GM10248 (cell line): ENCODE measurements around the gene PRKN.

Source experiments
- CTCF ChIA-PET: fragments of 300-600 bp; sonication (Branson Sonifier 250); formaldehyde crosslinking; extraction: SDS; loops from one replicate; lab custom pipeline; 2021; ENCODE audit warnings: antibody characterized with exemption; lab: Yijun Ruan, JAX
- POLR2A ChIA-PET: fragments of 350-650 bp; sonication (Branson Sonifier 250); formaldehyde crosslinking; extraction: SDS; loops from one replicate; lab custom pipeline; 2020; ENCODE audit warnings: antibody characterized with exemption; lab: Yijun Ruan, JAX
- DNase-seq: peaks from one replicate; pipeline ENCODE4 v3.0.0; 2012; ENCODE audit errors: extremely low spot score
- CTCF ChIP-seq: IDR thresholded peaks from 2 replicates; pipeline ENCODE4 v1.5.1; 2012; ENCODE audit warnings: mild to moderate bottlenecking, low read depth; ENCODE audit errors: extremely low read depth, missing control alignments, control extremely low read depth

PRKN gene

DNA sequence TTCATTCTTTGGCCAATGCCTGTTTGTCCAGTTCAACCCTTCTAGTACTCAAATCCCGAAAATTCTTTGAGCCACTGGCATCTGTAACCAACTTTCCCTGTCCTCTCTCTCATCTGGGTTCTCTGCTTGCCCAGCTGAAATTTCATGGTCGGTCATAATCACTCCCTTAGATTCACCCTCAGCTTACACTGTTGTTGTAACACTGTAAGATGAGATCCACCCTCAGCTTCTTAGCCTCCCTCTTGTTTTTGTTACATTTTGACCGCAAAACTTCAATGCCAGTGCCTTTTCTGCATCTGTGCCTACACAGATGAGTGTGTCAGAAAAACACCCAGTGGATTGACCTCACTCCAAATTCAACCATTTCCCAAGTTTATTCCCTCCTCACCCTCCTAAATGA lies 1162.6 kb downstream of the PRKN start:
- TF ChIP-seq CTCF, result no peak
- DNase-seq, result no peak
- ChIA-PET POLR2A (no interaction called here), CTCF (no interaction called here)

- CTCF ChIA-PET, result no interaction called here
- POLR2A ChIA-PET, result no interaction called here
- TF ChIP-seq CTCF, result no peak
- no peak for DNase-seq
Observed at GRCh38 chr6:161561908-161562307, 1165.7 kb downstream of the PRKN start.

GRCh38 chr6:161557333-161558107 lies 1170.0 kb downstream of the PRKN start:
- CTCF ChIA-PET, result interaction anchor here (1.0 to 2.1 kb wide), 3 partner anchors 15 to 38 kb away, joined by 3 to 4 read pairs (median 4); no protein-coding TSS in a partner anchor

GRCh38 chr6:161554883-161555282 lies 1172.7 kb downstream of the PRKN start:
- CTCF ChIA-PET, result no interaction called here
- no peak for TF ChIP-seq CTCF

More at GRCh38 chr6:161557333-161558107, 1170.0 kb downstream of the PRKN start:
- no peak for DNase-seq
- TF ChIP-seq CTCF, result no peak
- POLR2A ChIA-PET, result no interaction called here

DNA sequence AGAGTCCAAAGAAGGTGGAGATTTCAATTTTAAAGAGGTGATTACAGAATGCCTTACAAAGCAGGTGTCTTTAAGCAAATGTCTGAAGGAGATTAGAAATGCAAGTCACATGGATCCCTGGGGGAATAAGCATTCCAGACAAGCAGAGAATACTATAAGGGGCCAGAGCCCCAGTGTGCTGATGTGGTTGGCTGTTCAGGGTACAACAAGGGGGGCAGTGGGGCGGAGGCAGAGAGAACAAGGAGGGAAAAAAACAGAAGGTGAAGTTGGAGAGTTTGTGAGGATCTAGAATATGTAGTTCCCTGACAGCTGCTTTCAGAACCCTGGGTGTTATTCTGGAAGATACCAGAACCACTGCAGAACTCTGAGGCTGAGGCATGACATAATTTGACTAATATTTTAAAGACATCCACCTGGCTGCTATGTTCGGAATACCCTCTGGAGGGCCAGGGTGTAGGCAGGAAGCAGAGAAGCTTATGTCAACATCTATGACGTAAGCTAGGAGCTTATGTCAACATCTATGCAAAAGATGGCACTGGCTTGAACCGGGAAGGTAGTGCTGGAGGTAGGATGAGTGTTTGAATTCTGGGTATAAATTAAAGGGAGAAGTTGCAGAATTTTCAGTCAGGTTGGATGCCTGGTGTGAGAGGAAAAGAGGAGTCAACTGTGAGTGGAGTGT lies 1177.5 kb downstream of the PRKN start:
- TF ChIP-seq CTCF, result no peak
- ChIA-PET CTCF (interaction anchor here (1.2 kb wide), 1 partner anchor 132 kb away, joined by 3 read pairs; no protein-coding TSS in a partner anchor), POLR2A (no interaction called here)
- no peak for DNase-seq

More at GRCh38 chr6:161554883-161555282, 1172.7 kb downstream of the PRKN start:
- POLR2A ChIA-PET, result no interaction called here
- no peak for DNase-seq

DNA sequence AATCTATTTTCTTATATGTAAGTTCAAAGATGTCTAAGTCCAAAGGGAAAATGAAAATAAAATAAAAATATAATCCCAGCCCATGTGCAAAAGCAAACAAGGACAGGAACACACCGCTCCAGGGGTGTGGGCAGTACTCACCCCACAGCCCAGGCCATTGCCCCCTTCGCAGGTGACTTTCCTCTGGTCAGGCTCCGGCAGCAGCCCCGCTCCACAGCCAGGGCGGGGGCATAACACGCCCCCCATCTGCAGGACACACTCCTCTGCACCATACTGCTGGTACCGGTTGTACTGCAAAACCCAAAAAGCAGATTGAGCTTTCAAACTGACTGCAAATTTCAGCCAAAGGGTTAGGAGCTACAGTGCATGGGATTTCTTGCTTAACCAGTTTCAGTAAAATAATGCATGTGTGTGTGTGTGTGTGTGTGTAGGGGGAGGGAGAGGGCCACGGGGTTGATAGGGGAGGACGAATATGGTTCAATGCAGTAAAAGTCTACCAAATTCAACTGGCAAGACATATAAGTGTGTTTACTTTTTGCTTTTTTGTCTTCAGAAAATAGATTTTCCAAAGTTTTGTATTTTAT lies 1178.8 kb downstream of the PRKN start:
- no peak for DNase-seq
- ChIA-PET POLR2A (no interaction called here), CTCF (no interaction called here)
- no peak for TF ChIP-seq CTCF
